Urothelium cell line (cell line): Measurements from ENCODE around the gene AKAP13.
"Not testable (repeated sequence)": the region's sequence is repeated elsewhere in the genome, so short reads cannot be mapped to it uniquely, and the experiment has no call there.

ENCODE experiments used
- DNase-seq: peaks from one replicate; pipeline ENCODE4 v3.0.0; 2011; ENCODE audit warnings: low spot score, mixed read lengths
- FAIRE-seq: peaks from 2 replicates; lab custom pipeline; 2011; peaks lifted over from hg19 to GRCh38; lab: Jason Lieb, UNC

The AKAP13 gene

GRCh38 chr15:85795337-85796305 lies 415.2 kb downstream of the AKAP13 start:
- DNase-seq, result no peak
- FAIRE-seq, result no peak

GRCh38 chr15:85796371-85796770 lies 416.0 kb downstream of the AKAP13 start:
- not testable (repeated sequence) for FAIRE-seq, DNase-seq
